GM19467 (cell line): ENCODE measurements around the gene ZNF669.
"Not testable (repeated sequence)": the region's sequence is repeated elsewhere in the genome, so short reads cannot be mapped to it uniquely, and the experiment has no call there.

Source experiments
- ATAC-seq: cut with Tn5 transposase; IDR thresholded peaks from one replicate; pipeline ENCODE4 v1.9.1; 2021; ENCODE audit warnings: mild to moderate bottlenecking, moderate library complexity; ENCODE audit not compliant: unreplicated experiment

The ZNF669 gene

DNA sequence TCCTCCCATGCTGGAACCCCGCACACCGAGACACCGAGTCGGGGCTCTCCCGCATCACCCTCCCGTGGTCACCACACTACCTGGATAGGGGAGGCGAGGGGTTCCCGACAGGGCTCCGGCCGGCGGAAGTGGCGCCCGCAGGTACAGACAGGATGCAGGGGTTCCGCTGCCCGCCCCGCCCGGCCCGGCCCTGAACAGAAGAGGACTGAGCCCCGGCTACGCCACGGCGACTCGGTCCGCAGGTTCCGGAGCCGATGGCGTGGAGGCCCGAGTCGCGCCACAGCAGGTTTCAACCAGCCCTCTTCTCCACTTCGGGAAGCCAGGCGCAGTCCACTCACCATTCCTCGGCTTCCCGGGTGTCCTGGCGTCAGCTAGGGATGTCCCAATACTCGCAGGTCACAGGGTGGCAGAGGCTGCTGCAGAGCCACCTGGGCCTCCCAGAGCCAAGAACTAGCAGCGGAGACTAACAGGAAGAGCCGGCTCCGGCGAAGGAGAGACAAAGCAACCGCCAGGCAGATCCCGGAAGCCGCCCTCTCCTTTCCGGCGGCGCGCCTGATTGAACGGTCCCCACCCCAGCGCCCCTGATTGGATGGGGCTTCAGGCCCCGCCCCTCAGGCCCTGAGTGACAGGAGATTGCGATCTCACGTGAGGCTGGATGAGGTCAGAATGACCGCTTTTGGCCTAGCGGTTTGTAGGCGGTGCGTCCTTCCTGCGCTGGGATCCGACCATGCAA lies at the start of gene ZNF669:
ZNF669 (minus strand) TSS at position 498 of the 733 bp plus-strand sequence; CDS start at position 341, 157 bp downstream.
- ATAC-seq, result peak; percentile 100

DNA sequence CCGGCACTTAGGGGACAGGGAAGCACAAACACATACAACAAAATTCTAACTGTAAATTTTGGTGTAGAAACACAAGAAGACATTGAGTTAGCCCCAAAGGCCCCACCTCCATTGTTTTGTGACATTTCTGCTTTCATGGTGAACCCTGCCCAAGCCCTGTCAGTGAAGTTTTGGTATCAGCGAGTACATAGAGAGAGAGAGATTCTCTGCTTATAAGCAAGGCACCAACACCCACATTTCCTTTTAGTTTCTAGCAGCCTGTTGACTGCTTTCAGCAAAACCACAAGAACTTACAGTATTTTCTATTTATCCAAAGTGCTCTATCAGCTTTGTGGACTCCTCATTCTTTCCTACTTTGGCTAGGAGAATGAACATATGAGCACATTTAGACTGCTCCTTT lies 43.6 kb upstream of the ZNF669 start:
- no peak for ATAC-seq

DNA sequence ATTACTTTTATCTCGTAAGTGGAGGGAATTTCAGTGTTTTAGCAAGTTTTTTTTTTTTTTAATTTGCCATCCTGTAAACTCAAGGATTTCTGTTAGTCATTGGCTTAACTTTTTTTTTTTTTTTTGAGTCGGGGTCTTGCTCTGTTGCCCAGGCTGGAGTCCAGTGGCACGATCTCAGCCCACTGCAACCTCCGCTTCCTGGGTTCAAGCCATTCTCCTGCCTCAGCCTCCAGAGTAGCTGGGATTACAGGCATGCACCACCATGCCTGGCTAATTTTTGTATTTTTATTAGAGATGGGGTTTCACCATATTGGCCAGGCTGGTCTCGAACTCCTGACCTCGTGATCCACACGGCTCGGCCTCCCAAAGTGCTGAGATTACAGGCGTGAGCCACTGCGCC lies 43.0 kb upstream of the ZNF669 start:
- ATAC-seq, result not testable (repeated sequence)

DNA sequence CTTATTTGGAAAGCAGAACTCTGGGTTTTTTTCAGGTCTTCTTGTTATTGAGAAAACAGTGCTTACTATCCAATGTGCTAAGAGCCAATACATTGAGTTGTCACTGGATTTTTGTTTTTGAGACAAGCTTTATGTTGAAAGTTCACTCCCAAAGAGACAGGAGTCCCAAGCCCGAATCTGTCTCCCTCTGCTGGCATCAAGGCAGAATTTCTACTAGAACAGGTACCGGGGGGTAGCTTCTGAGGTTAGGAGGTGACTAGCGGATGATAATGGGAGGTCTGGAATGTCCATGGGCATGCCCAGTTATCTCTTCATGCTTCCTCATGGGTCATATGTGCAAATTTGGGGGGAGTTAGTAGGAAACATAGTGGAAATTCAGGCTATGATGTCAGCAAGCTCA lies 42.5 kb upstream of the ZNF669 start:
- ATAC-seq, result no peak

DNA sequence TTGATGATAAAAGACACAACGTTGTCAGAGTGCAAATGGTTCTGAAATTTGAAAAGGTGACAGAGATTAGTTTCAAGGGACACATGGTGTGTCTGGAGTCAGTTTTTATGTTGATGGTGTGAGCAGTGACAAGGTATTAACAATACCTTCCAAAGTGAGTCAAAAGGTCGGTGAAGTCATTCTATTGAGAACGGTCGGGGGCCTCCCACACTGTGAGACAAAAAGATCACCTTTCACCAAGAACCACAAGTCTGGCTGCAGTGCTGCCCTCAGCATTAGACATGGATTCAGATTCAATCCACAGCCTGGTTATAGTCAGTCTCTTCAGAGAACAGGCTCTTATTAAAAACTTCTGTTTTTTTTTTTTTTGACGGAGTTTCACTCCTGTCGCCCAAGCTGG lies 41.1 kb upstream of the ZNF669 start:
- no peak for ATAC-seq

DNA sequence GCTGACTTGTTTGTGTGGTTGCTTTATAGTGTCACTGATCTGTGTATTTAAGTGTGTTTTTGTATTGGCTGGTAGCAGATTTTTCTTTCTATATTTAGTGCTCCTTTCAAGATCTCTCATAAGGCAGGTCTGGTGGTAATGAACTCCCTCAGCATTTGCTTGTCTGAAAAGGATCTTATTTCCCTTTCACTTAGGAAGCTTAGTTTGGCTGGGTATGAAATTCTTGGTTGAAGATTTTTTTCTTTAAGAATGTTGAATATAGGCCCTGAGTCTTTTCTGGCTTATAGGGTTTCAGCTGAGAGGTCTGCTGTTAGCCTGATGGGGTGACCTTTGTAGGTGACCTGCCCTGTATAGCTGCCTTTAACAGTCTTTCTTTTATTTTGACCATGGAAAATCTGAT lies 35.4 kb upstream of the ZNF669 start:
- not testable (repeated sequence) for ATAC-seq

DNA sequence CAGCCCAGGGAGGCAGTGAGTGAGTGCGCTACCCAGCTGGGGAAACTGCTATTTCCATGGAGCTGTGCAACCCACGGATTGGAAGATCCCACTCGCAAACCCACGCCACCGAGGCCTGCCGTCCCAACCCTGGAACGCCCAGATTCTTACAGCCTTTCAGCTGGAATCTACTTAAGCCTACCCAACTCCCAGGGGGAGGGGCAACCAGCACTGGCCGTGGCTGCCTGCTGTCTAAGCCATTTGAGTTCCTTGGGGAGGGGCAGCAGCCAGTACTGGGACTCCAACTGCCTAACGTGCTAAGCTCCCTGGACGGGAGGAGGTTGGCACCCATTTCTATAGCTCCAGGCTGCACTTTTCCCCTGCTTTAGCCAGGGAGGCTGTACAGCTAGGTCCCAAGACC lies 27.1 kb upstream of the ZNF669 start:
- no peak for ATAC-seq

DNA sequence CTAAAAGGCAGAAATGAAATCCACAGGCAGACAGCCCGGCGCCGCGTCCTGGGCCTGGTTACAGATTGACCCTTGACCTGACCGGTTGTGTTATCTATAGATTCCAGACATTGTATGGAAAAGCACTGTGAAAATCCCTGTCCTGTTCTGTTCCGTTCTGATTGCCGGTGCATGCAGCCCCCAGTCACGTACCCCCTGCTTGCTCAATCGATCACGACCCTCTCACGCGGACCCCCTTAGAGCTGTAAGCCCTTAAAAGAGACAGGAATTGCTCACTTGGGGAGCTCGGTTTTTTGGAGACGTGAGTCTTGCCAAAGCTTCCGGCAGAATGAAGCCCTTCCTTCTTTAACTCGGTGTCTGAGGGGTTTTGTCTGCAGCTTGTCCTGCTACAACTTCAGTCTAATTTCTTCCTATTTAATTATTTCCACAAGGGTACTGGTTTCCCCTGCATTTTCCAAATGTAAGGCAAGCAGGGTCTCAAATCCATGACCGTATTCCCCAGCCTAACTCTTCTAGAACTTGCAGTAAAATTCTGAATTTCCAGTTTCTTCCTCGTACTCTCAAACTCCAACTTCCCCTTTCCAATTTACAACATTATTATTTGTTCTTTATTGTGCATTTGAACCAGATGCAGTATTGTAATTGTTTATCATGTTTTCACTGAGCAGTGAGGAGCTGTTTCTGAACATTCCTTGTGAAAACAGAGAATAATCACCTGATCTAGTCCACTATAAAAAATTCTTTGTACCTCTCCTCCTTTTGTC lies 23.5 kb upstream of the ZNF669 start:
- not testable (repeated sequence) for ATAC-seq

DNA sequence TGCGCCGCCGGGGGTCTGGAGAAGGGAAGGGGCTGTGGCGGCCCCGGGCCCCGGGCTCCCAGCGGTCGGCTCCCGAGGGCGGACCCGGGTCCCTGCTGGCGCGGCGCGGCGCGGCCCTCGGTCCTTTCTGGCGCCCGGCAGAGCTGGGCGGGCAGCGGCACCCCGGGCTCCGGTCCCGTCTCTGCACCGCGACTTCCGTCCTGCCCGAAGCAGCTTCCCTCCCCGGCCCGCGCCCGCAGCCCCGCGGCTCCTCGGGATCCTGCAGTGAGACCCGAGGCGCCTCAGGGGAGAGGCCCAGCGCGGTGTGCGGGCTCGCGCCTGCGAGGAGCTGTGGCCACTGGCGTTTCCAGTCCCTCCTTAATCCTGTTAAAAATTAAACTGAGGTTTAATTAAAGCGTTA lies 22.4 kb upstream of the ZNF669 start:
- peak; percentile 51 for ATAC-seq

DNA sequence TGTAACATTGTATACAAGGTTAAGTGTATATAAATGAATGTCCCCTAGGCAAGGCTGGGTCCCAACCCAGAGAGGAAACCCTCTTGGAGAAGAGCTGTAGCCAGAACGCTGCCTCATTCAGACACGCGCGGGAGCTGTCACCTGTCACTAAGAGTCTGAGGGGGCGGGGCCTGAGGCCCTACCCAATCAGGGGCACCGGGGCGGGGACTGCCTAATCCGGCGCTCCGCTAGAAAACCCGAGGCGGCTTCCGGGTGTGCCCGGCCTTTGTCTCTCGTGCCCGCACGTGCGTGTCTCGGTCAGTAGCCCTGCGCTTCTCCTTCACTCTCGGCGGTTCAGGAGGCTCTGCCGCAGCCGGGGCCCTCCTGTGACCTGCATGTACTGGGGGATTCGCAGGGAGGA lies 22.0 kb upstream of the ZNF669 start:
- peak; percentile 99 for ATAC-seq

DNA sequence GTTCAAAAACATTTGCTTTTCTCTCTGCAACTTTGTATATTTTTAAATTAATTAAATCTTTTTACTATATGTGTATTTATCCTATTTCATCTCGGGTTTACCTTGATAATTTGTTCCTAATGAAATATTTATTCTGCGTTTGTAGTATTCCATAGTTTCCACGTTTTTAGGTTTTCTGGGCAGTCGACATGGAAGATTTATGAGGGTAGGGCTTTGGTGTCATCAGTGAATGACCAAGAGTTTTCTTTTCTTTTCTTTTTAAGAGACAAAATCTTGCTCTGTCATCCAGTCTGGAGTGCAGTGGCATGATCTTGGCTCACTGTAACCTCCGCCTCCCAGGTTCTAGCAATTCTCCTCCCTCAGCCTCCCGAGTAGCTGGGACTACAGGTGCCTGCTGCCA lies 17.2 kb upstream of the ZNF669 start:
- ATAC-seq, result no peak

DNA sequence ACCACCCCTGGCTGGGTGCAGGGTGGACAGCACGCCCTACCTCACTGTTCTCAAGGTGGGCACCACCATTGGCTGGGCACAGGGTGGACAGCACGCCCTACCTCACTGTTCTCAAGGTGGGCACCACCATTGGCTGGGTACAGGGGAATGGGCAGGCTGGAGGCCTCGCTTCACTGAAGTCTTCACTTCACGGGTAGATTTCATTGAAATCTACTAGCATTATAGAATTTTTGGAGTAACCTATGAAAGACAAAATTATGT lies 16.2 kb upstream of the ZNF669 start:
- not testable (repeated sequence) for ATAC-seq

DNA sequence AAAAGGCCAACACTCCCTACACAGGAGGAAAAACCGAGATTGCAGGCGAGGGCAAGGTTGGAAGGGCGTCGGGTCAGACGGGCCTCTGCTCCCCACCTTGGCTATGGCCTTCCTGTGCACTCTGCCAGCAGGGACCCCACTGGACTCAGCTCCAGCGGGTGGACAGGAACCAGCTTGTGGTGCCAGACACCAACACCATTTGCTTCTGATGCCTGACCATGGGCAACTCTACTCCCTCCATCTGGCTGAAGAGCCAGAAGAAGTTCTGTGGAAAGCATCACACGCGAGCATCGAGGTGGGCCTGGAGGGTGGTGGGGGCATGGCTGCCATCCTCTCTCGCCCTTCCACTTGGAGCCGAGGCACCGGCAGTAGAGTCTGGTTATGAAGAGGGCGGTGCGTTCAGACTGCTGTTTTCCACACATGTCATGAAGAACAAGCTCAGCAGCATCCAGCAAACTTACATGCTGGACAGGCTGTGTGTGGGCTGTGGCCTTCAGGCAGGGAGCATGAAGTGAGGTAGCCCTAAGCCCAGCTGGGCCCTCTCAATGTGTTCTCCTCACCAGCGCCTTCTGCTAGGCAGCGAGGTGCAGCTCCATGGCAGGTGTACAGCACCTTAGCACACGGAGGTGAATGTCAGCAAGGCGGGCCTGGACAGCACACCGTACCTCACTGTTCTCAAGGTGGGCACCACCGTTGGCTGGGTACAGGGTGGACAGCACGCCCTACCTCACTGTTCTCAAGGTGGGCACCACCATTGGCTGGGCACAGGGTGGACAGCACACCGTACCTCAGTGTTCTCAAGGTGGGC lies 15.6 kb upstream of the ZNF669 start:
- no peak for ATAC-seq

DNA sequence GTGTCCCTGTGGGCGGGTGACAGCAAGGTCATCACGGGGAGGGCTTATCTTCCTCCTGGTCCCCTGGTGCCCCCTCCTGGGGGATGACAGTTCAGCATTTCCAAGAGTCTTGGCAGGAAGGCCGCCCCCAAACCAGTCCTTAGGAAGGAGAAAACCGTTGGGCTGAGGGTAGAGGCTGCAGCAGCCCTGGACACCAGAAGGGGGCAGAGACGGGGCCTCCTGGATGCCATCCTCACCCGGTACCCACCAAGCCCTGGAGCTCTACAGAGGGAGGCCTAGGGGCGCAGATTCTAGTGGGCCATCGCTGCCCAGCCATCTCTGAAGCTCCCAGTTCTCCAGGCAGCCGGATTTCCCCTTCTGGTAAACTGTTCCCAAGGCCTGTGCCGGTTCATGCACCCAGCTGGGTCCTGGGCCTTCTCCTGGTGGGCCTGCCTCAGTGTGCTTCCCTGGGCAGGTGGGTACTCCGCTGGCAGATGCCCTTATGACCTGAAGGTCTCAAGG lies 14.8 kb upstream of the ZNF669 start:
- no peak for ATAC-seq

DNA sequence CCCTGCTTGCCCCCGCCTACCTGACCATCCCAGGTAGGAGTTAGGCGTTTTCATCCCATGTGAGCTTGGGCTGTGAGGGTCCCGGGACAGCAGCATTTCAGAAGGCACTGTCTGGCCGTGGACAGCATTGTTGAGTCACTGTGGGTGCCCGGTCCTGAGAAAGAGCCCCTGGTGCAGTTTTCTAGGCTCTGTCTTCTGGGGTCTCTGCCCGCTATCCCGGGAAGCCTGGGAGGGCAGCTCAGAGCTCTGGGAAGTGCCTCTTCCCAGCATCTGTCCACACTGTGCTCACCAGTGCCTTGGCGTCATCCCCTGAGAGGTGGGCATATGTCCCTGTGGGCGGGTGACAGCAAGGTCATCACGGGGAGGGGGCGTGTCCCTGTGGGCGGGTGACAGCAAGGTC lies 11.4 kb upstream of the ZNF669 start:
- ATAC-seq, result no peak

DNA sequence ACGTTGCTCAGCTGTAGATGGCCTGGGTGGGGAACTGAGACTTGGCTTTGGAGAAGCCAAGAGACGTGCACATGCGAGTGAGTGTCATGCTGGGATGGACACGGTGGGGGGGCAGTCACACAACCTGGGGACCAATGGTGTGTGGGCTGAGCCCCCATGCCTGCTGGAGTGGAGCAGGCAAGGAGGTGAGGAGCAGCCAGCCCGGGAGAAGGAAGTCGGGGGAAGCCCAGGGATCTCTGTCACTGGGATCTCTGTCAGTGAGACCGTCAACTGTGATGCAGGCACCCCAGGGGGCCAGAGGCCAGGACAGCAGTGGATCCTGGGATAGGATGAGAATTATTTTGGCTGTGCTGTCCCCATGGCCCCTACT lies 11.0 kb upstream of the ZNF669 start:
- no peak for ATAC-seq

DNA sequence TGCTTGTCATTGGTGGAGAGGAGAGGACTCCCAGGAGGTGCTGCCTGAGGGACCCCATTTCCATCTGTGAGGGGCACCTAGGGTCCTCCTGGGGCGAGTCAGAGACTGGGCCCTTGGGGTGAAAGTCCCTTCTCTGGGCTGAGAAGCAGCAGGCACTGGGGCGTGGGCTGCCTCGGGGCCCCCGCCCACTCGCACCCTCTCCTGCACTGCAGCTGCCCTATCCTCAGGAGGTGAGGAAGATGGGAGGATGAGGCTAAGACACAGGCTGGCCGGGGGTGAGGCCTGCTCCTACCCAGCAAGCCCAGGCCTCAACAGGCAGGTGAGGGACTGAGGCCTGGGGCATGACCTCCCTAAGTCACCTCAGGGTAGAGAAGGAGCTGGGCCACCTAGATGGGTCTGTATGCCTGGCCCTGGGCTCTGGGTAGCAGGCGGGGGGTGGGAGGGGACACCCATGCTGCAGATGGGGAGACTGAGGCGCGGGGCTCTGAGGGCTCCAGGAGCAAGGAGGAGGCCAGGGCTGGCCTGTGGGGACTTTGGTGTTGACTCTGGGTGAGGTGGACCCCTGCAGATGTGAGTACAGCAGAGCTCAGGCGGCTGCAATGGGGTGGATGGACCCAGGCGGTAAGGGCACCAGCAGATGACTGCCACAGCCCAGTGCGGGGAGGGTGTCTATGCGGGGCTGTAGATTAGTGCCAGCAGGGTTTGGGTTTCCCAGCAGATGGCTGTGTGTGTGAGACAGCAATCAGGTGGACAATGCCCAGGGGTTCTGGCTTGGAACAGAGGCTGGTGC lies 10.4 kb upstream of the ZNF669 start:
- no peak for ATAC-seq

DNA sequence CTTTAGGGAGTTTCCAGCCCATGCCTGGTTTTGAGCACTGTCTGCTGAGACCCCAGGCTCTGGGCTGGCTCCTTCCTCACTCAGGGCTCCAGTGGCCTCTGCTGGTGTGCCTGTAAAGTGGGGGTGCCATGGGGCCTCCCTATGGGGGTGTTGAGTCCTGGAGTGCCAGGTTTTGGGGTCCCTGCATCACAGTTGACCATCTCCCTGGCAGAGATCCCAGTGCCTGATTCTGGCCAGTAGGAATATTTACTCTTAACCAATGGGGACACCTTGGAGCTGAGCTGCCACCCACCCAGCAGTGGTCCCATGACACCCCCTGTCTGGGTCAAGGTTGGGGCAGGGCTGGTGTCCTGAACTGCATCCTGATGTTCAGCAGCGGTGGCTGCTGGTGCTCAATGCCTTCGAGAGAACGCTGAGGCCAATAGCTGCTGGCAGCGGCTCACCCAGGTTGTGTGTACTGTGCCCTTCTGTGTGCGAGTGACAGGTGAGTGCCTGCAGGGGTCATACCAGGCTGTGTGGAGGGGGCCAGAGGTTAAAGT lies 9.6 kb upstream of the ZNF669 start:
- no peak for ATAC-seq

DNA sequence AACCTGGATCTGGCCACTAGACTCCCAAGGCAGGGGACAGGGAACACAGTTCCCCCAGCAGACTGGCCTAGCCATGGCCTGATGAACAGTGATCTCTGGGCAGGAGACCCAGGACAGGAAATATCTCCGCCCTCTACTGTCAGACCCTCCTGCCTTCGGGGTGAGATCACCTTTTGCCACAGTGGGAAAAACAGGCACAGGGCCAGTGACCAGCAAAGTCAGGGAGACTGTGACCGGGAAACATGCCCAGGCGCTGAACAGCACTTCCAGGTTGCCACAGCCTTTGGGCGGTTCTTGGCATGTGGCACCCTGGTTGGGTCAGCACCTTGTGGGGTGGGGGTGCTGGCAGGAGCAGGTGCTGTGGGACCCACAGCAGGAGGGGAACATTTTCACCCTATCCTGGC lies 8.9 kb upstream of the ZNF669 start:
- ATAC-seq, result no peak

DNA sequence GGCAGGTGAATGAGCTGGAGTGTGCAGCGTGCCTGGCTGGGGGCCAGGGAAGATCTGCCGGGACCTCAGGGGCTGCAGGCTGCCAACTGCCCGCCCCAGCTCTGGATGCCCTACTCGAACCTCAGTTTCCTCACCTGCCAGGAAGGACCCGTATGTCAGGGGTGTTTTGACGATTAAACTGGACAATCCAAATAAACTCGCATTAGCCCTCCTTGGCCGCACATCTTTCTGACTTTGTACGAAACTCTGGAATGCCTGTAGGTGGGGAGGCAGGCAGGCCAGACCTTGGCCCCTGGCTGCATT lies 8.3 kb upstream of the ZNF669 start:
- ATAC-seq, result no peak
